Omental fat pad (tissue), 4 donors: ENCODE measurements around the gene CCNB3. TPM values are rescaled to one million over a fixed set of nuclear protein-coding genes. Genes with fewer than 3 reads are reported as not detected.
"Not testable (repeated sequence)": the region's sequence is repeated elsewhere in the genome, so short reads cannot be mapped to it uniquely, and the experiment has no call there.

Experiments
- ATAC-seq: fragments of 150-250 bp; one replicate; pipeline ENCODE4 v1.9.1; 2016; ENCODE audit warnings: mild to moderate bottlenecking, moderate library complexity; ENCODE audit not compliant: low FRiP score
- DNase-seq: peaks from one replicate; pipeline ENCODE4 v3.0.0-alpha.2; 2019; ENCODE audit warnings: low spot score
- CTCF ChIP-seq, 3 donors: fragments of 450-650 bp; IDR thresholded peaks; one replicate each; pipeline ENCODE4 v1.5.1; 2016 to 2017; ENCODE audit warnings: antibody characterized with exemption in 3 of 3, mild to moderate bottlenecking in 3 of 3, moderate library complexity in 2 of 3
- total RNA-seq, 4 donors: library from RNA; depleted of rRNA; stranded (reverse); fragments of >200 nt; gene quantifications; one replicate each; pipeline ENCODE4 v1.1.0, GENCODE V29; 2016

The CCNB3 gene
- total RNA-seq, 4 donors from 2014 or later, result 0.28 to 1.7 (median 0.49) TPM

- no peak for ATAC-seq
- no peak for DNase-seq
- TF ChIP-seq CTCF (IDR thresholded peaks at IDR 0.05), result no peak
Observed at GRCh38 chrX:50200907-50201306, 3.7 kb upstream of the CCNB3 start, which contains the start of gene AKAP4. TSS of gene AKAP4 (minus strand) at chrX:50201007. CDS start at chrX:50200889, 118 bp downstream.

- DNase-seq (no peak), ATAC-seq (no peak)
- TF ChIP-seq CTCF (IDR thresholded peaks at IDR 0.05), result no peak
Observed at GRCh38 chrX:50202539-50202938, 2.0 kb upstream of the CCNB3 start.

DNA sequence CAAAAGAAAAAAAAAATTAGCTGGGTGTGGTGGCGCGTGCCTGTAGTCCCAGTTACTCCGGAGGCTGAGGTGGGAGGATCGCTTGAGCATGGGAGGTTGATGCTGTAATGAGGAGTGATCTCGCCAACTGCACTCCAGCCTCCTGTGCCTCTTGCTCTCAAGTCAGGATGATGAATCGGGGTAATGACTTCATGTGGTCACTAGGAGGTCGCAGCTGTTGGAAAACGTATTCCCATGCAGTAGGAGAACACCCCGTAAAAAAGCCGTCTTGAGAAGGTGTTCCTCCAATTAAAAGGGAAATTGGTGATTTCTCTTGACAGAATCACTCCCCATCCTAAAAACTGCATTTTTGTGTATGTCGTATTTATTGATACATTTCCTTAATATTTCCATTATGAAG is 2.2 kb downstream of the CCNB3 start:
- DNase-seq (no peak), ATAC-seq (no peak)
- TF ChIP-seq CTCF (IDR thresholded peaks at IDR 0.05), result no peak

- ATAC-seq (no peak), DNase-seq (no peak)
- TF ChIP-seq CTCF (IDR thresholded peaks at IDR 0.05), result no peak
Observed at GRCh38 chrX:50211510-50211909, 6.9 kb downstream of the CCNB3 start.

DNA sequence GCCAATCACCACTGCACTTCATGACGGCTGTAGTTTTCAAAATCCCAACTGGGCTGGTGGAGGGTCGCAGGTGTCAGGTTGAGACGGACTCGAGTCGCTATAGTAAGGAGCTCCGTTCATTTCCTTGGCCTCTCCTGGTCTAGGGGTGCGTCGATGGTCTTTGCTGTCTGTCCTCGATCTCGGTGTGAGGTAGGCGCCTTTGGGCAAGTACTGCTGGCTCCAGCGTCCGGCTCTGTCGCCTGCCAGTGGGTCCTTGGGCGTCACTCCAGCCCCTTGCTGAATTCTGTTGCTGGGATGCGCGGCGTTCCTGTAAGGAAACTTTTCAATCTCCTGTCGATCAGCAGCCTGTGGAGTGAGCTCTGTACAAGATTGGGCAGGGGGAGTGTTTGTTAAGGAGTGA is 76.7 kb downstream of the CCNB3 start:
- DNase-seq (no peak), ATAC-seq (no peak)
- TF ChIP-seq CTCF (IDR thresholded peaks at IDR 0.05), result no peak

DNA sequence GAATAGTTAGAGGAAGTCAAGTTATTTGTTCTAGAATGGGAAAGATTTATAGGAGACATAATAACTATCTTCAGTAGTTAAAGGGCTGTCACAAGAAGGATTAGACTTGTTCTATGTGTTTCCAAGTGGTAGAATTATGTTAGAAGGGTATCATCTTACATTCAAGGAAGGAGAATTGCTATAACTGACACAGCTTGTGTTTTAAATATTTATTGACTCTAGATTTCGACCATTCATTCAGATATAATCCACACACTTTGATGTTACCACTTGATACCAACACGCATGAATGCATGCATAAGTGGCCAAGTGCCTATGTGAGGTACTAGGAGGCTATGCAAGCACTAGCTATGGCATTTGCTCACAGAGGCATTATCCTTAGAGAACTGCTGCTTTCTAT is 122.7 kb downstream of the CCNB3 start:
- DNase-seq (no peak), ATAC-seq (no peak)
- TF ChIP-seq CTCF (IDR thresholded peaks at IDR 0.05), result no peak

GRCh38 chrX:50332668-50333067 is 128.1 kb downstream of the CCNB3 start:
- not testable (repeated sequence) for ATAC-seq, DNase-seq

GRCh38 chrX:50333308-50333707 is 128.7 kb downstream of the CCNB3 start:
- ATAC-seq (no peak), DNase-seq (no peak)
- no peak for TF ChIP-seq CTCF (IDR thresholded peaks at IDR 0.05)
